GM21825 (cell line): ENCODE data around the gene FSHR.

Experiments
- ATAC-seq: cut with Tn5 transposase; IDR thresholded peaks from one replicate; pipeline ENCODE4 v1.9.1; 2021; ENCODE audit warnings: mild to moderate bottlenecking, moderate library complexity; ENCODE audit not compliant: unreplicated experiment

The FSHR gene

DNA sequence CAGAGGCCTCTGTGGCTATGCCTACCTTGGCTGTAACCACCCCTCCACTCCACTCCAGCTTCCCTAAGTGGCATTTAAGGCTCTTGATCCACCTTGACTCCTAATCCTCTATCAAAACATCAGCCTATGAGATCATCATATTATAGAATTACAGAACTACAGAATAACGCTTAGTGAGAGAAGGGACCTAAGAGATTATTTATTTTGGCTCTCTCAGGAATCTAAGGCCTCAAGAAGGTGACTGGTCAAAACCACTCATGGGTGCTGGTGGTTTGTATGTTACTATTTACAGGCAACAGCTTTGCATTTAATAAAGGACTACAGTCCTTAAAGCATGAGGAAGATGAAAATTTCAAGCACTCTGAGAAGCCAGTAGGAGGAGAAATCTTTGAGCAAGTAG lies 118.8 kb downstream of the FSHR start:
- no peak for ATAC-seq

DNA sequence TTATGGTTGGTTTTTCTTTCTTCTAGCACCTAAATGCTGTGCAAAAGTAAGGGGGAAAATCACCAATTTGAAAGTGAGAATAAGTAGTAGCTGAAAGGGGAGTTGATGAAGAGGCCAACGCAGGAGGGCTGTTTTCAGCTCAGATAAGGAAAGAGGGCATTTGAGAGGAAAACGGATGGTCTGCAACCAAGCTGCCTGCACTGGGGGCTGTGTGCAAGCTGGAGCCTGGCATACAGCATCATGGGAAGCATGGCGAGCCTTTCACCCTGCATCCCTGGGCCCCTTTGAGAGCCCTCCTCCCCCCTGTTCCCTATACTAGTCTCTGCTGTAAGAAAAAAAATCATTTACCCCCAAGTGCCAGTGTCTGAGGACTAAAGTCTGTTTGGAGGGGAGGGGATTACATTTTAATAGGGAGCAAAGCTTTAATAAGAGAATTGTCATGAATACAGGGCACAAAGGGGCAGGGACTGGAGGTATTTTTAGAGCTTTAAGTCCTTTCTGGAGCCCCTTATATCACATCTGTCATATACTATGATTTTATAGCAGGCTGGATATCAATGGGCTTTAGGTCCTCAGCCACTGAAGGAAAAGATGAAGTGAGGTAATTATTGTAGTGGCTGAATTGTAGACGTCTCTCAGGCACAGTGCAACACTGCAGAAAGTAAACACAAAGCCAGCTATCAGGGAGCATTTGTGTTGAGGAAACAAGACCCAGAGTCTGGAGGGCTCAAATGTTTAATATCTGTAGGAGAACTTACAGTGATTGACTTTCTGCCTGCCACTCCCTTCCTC lies 120.7 kb downstream of the FSHR start:
- no peak for ATAC-seq

DNA sequence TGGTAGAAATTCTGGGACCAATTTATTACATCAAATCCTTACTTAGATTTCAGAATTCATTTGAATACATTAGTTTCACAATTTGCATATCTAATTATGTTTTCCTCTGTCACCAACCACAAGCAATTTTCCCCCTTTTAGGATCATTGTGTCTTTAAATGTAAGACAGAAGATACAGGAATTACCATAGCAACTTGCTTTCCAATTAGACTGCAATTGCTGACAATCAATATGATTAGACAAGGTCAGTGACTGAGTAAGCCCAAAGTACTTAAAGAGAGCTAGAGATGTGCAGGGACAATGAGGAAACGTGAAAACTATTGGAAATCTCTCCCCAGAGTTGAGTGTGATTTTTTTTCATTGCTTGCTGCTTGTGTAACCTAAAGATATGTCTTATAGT lies 121.4 kb downstream of the FSHR start:
- ATAC-seq = no peak

DNA sequence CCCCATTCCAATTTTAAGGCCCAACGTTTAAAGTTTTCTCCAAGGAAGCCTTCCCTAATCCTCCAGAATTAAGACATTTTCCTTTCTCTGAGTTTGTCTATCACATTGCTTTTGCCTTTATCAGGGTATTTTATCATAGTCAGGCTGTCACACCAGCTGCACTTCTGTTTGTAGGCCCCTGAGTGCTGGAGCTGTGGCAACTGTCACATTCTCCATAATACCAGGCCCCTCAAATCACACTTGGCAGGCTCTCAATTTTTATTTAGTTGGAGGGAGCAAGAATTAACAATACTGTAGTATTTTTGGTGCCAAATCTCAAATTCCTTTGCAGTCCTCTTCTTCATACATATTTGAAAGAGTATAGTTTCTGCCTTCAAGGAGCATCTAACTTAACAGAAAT lies 122.2 kb downstream of the FSHR start:
- no peak for ATAC-seq

DNA sequence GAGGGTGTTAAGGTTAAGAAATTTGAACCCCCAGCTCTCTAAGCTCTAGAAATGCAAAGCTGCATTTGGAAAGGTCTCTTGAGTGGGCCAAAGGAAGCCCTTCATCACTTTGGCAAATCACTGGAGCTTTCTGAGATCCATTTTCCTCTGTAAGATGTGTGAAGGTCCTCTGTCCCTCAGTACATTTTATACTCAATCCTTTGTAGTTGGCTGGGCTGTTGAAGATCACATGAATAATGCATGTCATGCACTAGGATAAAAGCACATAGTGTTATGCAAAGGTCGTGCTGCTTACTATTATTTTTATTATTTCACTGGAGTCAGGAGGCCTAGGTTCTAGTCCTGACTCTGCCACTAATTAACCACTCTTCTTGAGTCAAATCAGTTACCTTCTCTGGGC lies 124.9 kb downstream of the FSHR start:
- no peak for ATAC-seq

DNA sequence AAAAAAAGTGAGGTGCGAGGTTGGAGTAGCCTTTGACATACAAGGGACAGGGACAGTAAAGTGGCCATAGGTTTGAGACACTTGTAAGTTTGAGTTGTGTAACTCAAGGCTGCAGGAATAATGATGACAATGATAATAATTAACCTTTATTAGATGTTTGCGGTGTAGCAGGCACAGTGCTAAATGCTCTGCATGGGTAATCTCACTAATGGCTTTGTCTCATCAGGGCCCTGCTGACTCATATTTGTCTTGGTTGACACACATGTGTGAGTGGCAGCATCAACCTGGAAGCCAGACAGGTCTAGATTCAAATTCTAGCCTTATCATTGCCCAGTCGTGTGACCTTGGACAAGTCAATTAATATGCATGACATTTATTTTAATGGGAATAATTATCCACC lies 126.2 kb downstream of the FSHR start:
- peak; percentile 95 for ATAC-seq

DNA sequence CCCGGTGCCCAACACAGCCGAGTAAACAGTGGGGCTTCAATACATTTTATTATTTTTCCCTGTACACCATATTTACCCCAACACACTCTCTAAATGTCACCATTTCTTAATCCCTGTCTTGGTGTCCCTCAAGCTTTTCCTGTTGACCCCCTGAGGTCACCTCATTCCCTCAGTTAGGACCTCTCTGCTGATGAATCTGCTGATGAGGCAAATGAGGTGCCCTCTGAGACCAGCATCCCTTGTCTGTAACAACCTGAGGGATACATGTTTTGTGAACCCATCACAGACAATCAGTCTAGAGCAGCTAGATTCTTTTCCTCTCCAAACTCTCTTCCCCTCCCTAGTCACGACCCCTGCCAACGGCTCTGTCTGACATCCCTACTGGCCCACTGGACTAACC lies 127.6 kb downstream of the FSHR start:
- ATAC-seq = no peak

DNA sequence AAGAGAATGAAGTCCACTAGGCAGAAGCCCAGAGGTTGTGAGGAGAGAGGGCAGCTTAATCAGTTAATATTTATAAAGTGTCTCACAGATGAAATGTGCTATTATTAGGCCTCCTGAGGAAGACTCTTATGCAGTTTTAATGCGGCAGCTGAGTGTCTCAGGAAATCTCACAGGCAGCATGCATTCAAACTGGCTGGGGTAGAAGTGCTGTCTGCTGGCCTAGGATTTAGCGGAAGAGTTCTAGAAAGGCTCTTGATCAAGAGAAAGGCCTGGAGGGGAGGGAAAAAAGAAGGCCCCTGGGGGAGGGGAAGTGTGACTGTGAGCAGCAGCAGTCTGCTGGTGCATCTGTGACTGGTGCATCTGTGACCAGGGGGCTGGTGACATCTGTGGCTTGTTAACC lies 133.0 kb downstream of the FSHR start:
- ATAC-seq = no peak

DNA sequence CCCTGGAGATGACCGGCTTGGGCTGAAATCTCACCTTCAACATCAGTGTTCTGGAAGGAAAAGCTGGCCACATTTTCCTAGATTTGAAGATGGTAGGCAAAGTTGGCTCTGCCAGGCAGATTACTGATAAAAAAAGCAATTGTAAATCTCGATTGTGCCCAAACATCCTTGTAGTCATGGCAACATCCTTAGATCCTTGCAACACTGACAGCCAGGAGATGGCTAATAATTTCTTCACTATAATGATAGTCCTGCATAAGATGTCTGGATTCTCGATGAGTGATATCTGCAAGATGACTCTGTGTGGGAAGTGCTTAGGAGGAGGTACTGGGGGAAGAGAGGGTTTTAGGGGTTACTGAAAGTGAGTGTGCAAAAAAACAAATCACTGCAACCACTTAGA lies 149.1 kb downstream of the FSHR start:
- ATAC-seq = no peak

DNA sequence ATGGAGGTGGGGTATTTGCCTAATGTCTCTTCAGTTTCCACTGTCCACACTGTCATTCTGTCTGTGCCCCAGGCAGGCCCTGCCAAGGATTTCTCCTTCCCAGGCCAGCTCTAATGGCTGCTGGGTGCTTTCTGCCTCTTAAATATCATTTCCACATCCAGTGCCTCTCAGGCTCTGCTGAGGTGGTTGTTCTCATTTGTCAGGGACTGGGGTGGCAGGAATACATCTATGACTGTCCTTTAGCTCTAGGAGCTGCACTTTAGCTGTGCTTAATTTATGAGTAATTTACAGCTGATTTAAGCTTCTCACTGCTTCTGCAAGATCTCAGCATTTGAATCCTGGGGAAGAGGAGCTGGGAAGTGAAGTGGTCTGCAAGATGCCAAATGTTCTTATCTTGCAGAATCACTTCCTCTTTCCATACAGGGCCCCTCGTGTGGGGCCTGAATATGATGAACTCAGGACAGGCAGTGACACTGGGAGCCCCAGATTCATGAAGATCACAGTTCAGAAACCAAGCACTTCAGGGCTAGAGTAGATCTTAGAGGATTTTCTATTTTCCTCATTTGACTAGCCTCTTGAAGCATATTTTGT lies 150.2 kb downstream of the FSHR start:
- peak; percentile 69 for ATAC-seq

DNA sequence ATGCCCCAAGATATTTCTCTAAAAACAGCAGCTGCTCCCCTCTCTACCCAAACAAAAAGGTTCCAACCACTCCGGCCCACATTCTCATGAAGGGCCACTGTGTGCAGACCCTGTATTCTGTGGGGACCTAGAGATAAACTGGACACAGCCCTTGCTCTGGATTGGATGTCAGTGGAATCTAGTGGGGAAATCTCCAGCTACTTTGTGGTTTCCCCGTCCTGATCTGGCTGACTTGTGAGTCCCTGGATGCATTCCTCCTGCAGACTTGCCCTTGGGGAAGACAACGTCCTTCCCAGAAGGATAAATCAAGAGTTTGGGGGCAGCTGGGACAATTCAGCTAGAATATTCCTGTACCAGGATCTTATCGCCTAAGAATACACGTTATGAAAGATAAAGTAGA lies 151.1 kb downstream of the FSHR start:
- no peak for ATAC-seq

DNA sequence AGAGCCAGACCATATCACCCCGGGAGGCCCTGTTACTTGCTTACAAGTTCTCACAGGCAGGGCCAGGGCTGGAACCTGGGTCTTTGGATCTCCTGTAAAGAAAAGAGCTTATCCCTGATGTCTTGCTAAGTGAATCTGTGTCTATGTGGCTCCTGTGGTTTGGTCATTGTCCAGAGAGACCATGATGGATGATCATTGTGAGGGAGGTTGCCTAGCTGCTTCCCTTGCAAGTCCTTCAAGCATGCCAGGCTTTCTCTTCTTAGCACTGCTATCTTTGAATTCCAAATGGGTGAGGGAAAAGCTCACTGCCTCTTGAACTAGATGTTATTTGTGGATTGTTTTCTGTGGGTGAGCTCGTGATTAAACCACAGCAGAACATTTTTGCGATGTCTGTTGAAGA lies 151.6 kb downstream of the FSHR start:
- no peak for ATAC-seq

DNA sequence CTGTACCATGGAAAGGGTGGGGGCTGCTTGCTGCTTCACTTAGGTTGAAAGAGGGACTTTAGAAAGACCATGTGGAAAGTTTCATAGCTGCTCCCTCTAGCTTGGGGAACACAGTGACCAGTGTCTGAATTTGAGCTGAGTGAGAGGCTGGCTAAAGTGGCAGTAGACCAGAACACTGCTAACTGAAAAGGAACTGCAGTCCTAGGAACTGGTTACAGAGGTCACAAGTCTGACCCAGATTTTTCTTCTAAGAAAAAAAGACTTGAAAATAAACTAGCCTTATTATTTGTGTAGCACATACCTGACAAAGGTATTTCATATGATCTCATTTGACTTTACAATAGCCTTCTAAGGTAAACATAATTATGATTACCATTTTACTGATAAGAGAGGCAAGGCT lies 153.6 kb downstream of the FSHR start:
- ATAC-seq = no peak

DNA sequence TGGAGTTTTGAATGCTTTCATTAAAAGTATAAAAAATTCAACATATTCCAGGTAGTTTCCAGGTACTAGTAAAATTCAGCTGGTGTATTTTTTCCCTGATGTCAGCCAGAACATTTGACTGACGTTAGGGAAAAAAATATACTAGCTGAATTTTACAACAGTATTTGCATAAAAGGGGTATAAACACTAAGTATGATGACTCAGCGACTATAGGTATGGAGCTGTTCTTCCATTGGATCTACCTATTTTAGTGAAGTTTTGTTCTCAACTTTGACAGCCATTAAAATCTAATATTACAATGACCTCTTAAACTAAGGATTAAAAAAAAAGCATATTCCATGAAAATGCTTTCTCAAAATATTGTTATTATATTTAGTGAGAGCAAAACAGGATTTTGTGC lies 155.9 kb downstream of the FSHR start:
- ATAC-seq = no peak

DNA sequence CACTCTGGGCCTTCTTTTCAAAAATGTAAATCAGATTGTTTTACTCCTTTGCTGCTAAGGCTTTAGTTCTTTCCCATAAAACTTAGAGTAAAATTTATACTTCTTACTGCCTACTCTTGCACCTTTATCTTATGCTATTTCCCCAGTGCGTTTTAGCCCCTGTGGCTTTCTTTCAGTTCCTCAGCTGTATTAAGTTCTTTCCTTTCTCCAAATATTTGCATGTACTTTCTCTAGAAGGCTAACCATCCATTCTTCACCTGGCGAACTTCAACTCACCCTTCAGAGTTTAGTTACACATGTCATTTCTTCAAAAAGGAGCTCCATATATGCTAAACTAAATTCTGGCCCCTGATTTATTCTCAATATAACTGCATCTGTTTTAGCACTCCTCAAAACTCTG lies 160.7 kb downstream of the FSHR start:
- peak; percentile 53 for ATAC-seq

DNA sequence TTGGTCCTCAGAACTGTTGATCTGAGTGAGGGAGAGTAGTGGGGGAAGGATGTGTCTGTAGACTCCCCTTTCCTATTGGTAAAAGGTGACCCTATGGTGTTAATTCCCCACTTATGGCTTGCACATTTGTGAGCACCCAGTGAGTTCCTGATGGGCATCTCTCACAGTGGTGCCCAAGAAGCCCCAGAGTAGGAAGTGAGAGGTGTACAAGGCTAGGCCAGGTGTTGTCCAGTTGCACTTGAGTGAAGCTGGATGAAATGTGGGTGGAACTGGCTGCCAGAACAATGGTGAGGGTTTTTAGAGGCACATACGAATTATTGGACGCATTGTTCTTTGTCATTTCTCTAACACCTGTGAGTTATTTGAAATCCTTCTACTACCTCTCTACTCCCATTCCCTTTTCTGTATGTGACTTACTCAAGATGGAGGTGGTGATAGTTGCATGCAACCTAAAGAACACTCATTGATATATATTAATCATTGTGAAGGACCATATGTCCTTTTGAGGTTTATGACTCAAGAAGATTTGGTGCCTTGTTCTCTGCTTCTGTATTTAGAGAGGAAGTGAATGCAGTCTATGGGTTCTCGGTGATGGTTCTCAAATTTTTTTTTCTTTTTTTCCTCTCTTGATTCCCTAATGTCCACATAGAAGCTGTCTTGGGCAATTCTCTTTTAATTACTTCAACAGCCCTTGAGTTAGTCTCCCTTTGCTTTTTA lies 162.7 kb downstream of the FSHR start:
- peak; percentile 42 for ATAC-seq

DNA sequence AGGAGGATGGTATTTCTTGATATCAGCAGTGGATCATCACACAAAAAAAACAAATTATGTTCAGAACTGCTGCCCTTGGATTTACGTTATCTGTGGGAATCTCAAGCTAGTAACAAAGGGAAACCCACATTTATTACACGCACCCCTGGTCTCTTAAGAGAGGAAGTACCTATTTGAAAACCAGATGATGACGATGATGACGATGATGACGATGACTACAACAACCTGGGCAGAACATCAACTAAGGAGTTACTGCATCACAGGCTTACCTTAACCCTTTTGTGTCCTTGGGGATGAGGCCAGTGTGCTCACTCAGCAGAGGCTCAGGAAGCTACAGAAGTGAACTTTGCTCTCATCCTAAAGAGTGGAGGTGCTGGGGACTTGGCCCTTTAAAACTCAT lies 169.4 kb downstream of the FSHR start:
- ATAC-seq = peak; percentile 26

DNA sequence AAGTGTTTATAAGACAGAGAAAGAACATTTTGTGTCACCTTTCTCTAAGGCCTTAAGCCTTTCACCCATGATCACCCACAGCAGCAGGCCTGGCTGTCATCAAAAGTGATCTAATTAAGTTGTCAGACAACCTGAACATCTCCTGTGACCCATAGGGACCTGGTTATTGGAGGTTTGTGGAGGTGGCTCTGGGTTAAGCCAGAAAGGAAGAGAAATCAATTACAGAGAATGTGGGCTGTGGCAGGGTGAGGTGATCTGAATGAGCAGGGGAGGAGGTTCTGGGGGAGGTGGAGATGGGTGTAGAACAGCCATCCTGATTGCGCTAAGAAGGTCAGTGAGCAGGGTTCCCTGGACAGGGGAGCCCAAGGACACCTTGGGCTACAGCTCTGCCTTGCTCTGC lies 170.8 kb downstream of the FSHR start:
- ATAC-seq = no peak

DNA sequence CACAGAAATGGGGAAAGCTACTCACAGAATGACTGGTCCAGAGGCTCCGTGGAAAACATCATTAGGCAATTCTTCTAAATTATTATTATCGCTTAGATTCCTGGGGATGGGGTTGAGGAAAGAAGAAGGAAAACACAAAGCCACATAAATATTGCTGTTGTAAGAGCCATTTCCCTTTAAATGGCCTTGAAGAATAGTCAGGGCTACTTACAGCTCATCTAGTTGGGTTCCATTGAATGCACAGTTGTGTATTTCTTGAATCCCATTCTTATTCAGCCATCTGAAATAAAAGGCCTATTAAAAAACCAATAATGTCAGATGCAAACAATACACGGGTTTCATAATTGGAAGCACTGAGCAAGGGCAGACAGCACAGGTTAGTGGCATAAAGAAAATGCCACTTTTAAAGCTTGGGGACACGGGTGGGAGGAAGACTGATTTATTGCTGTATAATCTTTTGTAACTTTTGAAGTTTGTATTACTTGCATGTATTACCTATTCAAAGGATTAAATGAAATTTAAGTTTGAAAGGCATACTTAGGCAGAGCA lies 171.4 kb downstream of the FSHR start:
- ATAC-seq = no peak

DNA sequence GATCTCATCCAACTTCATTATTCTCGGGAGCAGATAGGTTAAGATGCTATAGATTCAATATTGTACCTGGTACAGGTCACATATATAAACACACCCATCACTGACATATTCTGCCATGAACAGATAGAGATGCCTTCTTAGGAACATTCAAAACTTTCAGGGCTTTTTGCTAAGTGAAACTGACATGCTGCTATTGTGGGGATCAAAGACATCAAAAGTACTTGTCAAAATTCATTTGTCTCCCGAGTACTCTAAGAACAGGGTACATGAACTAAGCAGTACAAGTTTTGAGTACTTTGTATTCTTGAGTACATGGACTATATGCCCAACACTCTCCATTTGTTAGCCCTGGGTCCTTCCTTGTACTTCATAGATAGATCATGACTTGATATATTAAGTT lies 173.5 kb downstream of the FSHR start:
- ATAC-seq = no peak

DNA sequence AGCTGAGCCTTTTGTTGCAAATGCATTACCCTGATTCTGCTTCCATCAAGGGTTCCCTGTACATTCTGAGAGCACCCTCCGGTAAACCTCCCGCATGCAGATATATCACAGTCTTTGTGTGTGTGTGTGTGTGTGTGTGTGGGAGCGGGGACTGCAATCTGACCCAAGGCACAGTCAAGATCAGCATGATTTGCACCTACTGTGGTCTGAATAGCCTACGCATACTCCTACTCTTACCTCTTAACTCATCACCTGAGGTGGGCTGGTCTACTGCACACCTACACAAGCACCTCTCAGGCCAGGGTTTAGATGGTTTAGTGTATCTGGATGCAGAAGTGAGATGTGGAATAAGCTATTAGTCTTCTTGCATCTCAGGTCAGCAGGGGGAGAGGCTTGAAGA lies 174.6 kb downstream of the FSHR start:
- ATAC-seq = no peak

DNA sequence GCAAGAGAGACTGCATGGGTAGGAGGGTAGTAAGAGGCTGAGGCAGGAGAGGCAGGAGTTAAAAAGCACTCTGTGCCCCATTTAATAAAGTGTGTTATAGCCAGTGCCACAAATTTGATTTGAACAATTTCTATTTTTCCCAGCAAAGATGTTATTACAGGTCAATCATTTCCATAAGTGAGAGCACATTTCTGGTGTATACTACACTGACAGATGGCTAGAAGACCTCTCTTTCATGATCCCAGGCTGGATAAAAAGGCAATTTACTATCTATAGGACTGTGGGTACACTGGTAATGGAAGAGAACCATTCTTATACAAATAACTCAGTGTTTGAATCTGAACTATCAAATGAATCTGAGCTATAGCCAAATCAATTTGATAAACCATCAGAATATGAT lies 176.2 kb downstream of the FSHR start:
- ATAC-seq = no peak
